HEK293 (cell line): ENCODE data around the gene CHAC2.

Experiments
- CTCF ChIA-PET: fragments of 350-600 bp; formaldehyde crosslinking; extraction: SDS; loops from one replicate; lab custom pipeline; 2021; ENCODE audit warnings: antibody characterized with exemption; lab: Yijun Ruan, JAX
- POLR2A ChIA-PET: fragments of 300-600 bp; formaldehyde crosslinking; extraction: SDS; loops from one replicate; lab custom pipeline; 2020; ENCODE audit warnings: antibody characterized with exemption, inconsistent platforms; lab: Yijun Ruan, JAX
- H3K27ac ChIP-seq: fragments of 200-500 bp; sonication (Bioruptor generic); 2 replicates; pipeline ENCODE4 v1.5.1; 2014; ENCODE audit warnings: low read depth, low read length, control low read depth, inconsistent platforms; ENCODE audit errors: extremely low read depth
- H3K36me3 ChIP-seq, 2 experiments: fragments of 200-500 bp in 1 of 2; sonication (Bioruptor generic) in 1 of 2; 1 replicate in 1 of 2; 2 replicates in 1 of 2; pipeline ENCODE4 v1.5.1; 2014 to 2017; ENCODE audit warnings: inconsistent platforms in 2 of 2, low read length in 2 of 2; ENCODE audit not compliant: control insufficient read depth in 2 of 2, insufficient read depth in 1 of 2
- H3K4me1 ChIP-seq: fragments of 200-500 bp; sonication (Bioruptor generic); 2 replicates; pipeline ENCODE4 v1.5.1; 2014; ENCODE audit warnings: mild to moderate bottlenecking, low read length, inconsistent platforms; ENCODE audit not compliant: control insufficient read depth, insufficient read depth
- H3K4me3 ChIP-seq: 2 replicates; pipeline ENCODE4 v1.5.1; 2011; ENCODE audit warnings: low read depth, mild to moderate bottlenecking, control low read depth, low read length, moderate library complexity
- H3K9me3 ChIP-seq: fragments of 200-500 bp; sonication (Bioruptor generic); 2 replicates; pipeline ENCODE4 v1.5.1; 2014; ENCODE audit warnings: low read depth, low read length, inconsistent platforms; ENCODE audit not compliant: control insufficient read depth, insufficient read depth
- GLI4 ChIP-seq: fragments of 450-650 bp; formaldehyde crosslinking; IDR thresholded peaks from 2 replicates; pipeline ENCODE4 v1.5.1; 2016; ENCODE audit warnings: missing biosample characterization, missing genetic modification characterization
- IKZF3 ChIP-seq: fragments of 450-650 bp; IDR thresholded peaks from 2 replicates; pipeline ENCODE4 v1.5.0; 2018; ENCODE audit warnings: missing biosample characterization, mild to moderate bottlenecking, missing genetic modification characterization, moderate library complexity
- ZNF155 ChIP-seq: fragments of 450-650 bp; formaldehyde crosslinking; IDR thresholded peaks from 2 replicates; pipeline ENCODE4 v1.5.1; 2016; ENCODE audit warnings: missing biosample characterization, missing genetic modification characterization
- ZNF184 ChIP-seq: fragments of 450-650 bp; IDR thresholded peaks from 2 replicates; pipeline ENCODE4 v1.5.1; 2018; ENCODE audit warnings: missing biosample characterization, mild to moderate bottlenecking, missing genetic modification characterization
- ZNF214 ChIP-seq: fragments of 450-650 bp; formaldehyde crosslinking; IDR thresholded peaks from 2 replicates; pipeline ENCODE4 v1.5.1; 2017; ENCODE audit warnings: missing biosample characterization, mild to moderate bottlenecking, missing genetic modification characterization, borderline replicate concordance
- ZNF292 ChIP-seq: fragments of 450-650 bp; formaldehyde crosslinking; IDR thresholded peaks from 2 replicates; pipeline ENCODE4 v1.5.1; 2016; ENCODE audit warnings: low read depth, missing biosample characterization, missing genetic modification characterization, borderline replicate concordance
- ZNF366 ChIP-seq: fragments of 450-650 bp; formaldehyde crosslinking; conservative IDR thresholded peaks from 2 replicates; pipeline ENCODE4 v1.5.1; 2016; ENCODE audit warnings: missing biosample characterization, missing genetic modification characterization
- ZNF510 ChIP-seq: fragments of 450-650 bp; formaldehyde crosslinking; IDR thresholded peaks from 2 replicates; pipeline ENCODE4 v1.5.1; 2018; ENCODE audit warnings: mild to moderate bottlenecking, missing genetic modification characterization, missing biosample characterization; ENCODE audit not compliant: insufficient replicate concordance
- ZNF530 ChIP-seq: fragments of 450-650 bp; formaldehyde crosslinking; IDR thresholded peaks from 2 replicates; pipeline ENCODE4 v1.5.1; 2016; ENCODE audit warnings: low read depth, missing biosample characterization, missing genetic modification characterization
- ZNF549 ChIP-seq: fragments of 450-650 bp; IDR thresholded peaks from 2 replicates; pipeline ENCODE4 v1.5.1; 2018; ENCODE audit warnings: missing biosample characterization, missing genetic modification characterization, mild to moderate bottlenecking, inconsistent platforms, moderate library complexity
- ZNF555 ChIP-seq: fragments of 450-650 bp; formaldehyde crosslinking; conservative IDR thresholded peaks from 2 replicates; pipeline ENCODE4 v1.5.1; 2017; ENCODE audit warnings: missing biosample characterization, mild to moderate bottlenecking, missing genetic modification characterization, inconsistent platforms
- ZNF610 ChIP-seq: fragments of 450-650 bp; formaldehyde crosslinking; IDR thresholded peaks from 2 replicates; pipeline ENCODE4 v1.5.1; 2016; ENCODE audit warnings: missing biosample characterization, missing genetic modification characterization, borderline replicate concordance
- ZNF623 ChIP-seq: fragments of 450-650 bp; formaldehyde crosslinking; IDR thresholded peaks from 2 replicates; pipeline ENCODE4 v1.5.1; 2016; ENCODE audit warnings: missing biosample characterization, missing genetic modification characterization
- ZNF76 ChIP-seq: fragments of 450-650 bp; formaldehyde crosslinking; IDR thresholded peaks from 2 replicates; pipeline ENCODE4; 2016; ENCODE audit warnings: low read depth, missing biosample characterization, missing genetic modification characterization, borderline replicate concordance
- ZNF785 ChIP-seq: fragments of 450-650 bp; formaldehyde crosslinking; IDR thresholded peaks from 2 replicates; pipeline ENCODE4 v1.5.1; 2016; ENCODE audit warnings: missing biosample characterization, missing genetic modification characterization
- ZNF837 ChIP-seq: fragments of 450-650 bp; formaldehyde crosslinking; IDR thresholded peaks from 2 replicates; pipeline ENCODE4 v1.5.1; 2016; ENCODE audit warnings: missing biosample characterization, missing genetic modification characterization
- TF ChIP-seq, protein P1 (sequence below): fragments of 450-650 bp; formaldehyde crosslinking; IDR thresholded peaks from 2 replicates; pipeline ENCODE4 v1.5.1; 2016; ENCODE audit warnings: missing biosample characterization, missing genetic modification characterization
- TF ChIP-seq, protein P2 (sequence below): fragments of 450-650 bp; formaldehyde crosslinking; IDR thresholded peaks from 2 replicates; pipeline ENCODE4 v1.5.1; 2016; ENCODE audit warnings: missing biosample characterization, missing genetic modification characterization
- TF ChIP-seq, protein P3 (sequence below): fragments of 450-650 bp; formaldehyde crosslinking; optimal IDR thresholded peaks from 2 replicates; pipeline ENCODE3; 2016; ENCODE audit warnings: missing biosample characterization, mild to moderate bottlenecking, missing genetic modification characterization
- TF ChIP-seq, protein P4 (sequence below): fragments of 450-650 bp; formaldehyde crosslinking; IDR thresholded peaks from 2 replicates; pipeline ENCODE4 v1.5.1; 2016; ENCODE audit warnings: missing biosample characterization, missing genetic modification characterization, borderline replicate concordance
- TF ChIP-seq, protein P5 (sequence below): fragments of 450-650 bp; formaldehyde crosslinking; IDR thresholded peaks from 2 replicates; pipeline ENCODE4 v1.5.1; 2016; ENCODE audit warnings: missing biosample characterization, missing genetic modification characterization
- TF ChIP-seq, protein P6 (sequence below): sonication (generic); formaldehyde crosslinking; IDR thresholded peaks from 2 replicates; pipeline ENCODE4 v1.8.1; 2022; ENCODE audit warnings: mild to moderate bottlenecking, moderate library complexity, missing genetic modification reagents

The CHAC2 gene

DNA sequence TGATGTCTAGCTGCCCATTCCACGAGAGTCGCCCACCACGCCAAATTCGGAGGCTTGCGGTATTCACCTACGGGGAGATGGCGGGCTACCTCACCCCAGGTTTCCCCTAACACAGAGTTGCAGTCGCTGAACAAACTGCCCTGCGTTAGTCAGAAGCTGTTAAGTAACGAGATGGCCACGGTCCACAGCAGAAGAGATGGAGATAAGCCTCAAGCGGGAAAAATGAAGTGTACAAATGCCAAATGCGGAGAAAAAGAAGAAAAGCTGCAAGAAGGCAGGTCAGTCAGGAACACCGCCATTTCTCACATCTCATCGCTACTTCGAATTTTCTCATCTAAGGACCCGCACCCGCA lies 18.7 kb downstream of the CHAC2 start:
- peak overlapping the region; percentile 87 for H3K4me3 ChIP-seq
- no peaks in the 10 kb centered on the region for H3K9me3 ChIP-seq
- H3K27ac ChIP-seq: peak overlapping the region; percentile 90
- POLR2A ChIA-PET: interaction anchor here (1.0 to 3.9 kb wide), 3 partner anchors 11 to 199 kb away, joined by 3 to 38 read pairs (median 4); partner anchors contain the start of gene CHAC2
- CTCF ChIA-PET: interaction anchor here (0.7 to 1.1 kb wide), 2 partner anchors 18 to 74 kb away, joined by 5 to 6 read pairs; no protein-coding TSS in a partner anchor
- peaks cover 7 to 9% of the 10 kb centered on the region in 2 experiments; a peak in 2 of 3 replicates for H3K36me3 ChIP-seq
- peaks cover 8% of the 10 kb centered on the region; the same call in 1 of the 2 replicates for H3K4me1 ChIP-seq
- TF ChIP-seq ZNF184: no peak

DNA sequence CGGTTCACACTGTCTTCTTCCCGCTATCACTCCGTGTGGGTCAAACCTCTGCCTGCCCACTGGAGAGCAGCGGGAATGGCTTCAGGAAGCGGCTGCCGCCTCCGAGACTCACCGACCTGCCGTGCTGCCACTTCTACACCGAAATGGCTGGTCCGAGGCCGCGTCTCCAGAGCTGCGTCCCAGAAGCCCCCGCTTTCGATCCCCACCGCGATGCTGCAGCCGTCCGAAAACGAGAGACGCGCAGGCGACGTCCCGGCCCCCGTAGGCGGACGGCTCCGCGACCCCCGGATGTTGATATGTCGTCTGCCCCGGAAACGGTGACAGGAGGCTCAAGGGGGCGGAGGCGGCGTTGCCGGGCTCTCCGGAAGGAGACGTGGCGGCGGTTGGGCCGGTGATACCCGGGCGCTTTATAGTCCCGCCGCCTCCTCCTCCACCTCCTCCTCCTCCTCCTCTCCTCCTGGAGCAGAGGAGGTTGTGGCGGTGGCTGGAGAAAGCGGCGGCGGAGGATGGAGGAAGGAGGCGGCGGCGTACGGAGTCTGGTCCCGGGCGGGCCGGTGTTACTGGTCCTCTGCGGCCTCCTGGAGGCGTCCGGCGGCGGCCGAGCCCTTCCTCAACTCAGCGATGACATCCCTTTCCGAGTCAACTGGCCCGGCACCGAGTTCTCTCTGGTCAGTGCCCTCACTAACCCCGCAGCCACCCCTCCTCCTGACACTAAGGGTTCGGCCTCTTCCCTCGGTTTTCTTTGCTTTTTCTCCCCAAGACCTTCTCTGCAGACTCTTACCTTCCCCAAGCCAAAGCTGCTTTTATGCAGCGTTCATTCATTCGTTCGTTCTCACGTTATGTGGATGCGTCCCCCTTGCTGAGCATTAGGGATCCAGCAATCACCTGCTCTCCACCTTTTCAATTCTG lies 19.4 kb downstream of the CHAC2 start, which contains the start of the genes ASB3 and ERLEC1:
TSS of gene ASB3 (minus strand) at position 249 of the 909 bp plus-strand sequence. CDS start 21,381 bp downstream, outside the sequence.
TSS of gene ERLEC1 (plus strand) at position 340 of the 909 bp plus-strand sequence. CDS start at position 507, 167 bp downstream.
- Histone ChIP-seq H3K4me3 (peak within 1 kb of the TSS; percentile 87), H3K36me3 (peaks cover 2 to 6% of the 10 kb centered on the region in 2 experiments; a peak in 2 of 3 replicates), H3K27ac (peak within 1 kb of the TSS; percentile 90), H3K4me1 (peaks cover 8% of the 10 kb centered on the region; the same call in 1 of the 2 replicates), H3K9me3 (no peaks in the 10 kb centered on the region)
- ChIA-PET POLR2A (interaction anchor here (0.5 to 3.9 kb wide), 6 partner anchors 10 to 200 kb away, joined by 3 to 38 read pairs (median 4); partner anchors contain the start of gene CHAC2), CTCF (interaction anchor here (1.1 kb wide), 1 partner anchor 19 kb away, joined by 6 read pairs; no protein-coding TSS in a partner anchor)
- TF ChIP-seq, protein P1, sequence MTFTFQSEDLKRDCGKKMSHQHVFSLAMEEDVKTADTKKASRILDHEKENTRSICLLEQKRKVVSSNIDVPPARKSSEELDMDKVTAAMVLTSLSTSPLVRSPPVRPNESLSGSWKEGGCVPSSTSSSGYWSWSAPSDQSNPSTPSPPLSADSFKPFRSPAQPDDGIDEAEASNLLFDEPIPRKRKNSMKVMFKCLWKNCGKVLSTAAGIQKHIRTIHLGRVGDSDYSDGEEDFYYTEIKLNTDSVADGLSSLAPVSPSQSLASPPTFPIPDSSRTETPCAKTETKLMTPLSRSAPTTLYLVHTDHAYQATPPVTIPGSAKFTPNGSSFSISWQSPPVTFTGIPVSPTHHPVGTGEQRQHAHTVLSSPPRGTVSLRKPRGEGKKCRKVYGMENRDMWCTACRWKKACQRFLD (tag by site-specific recombination): no peak
- no peak for TF ChIP-seq ZNF510 (tag by site-specific recombination)
- no peak for TF ChIP-seq ZNF837 (tag by site-specific recombination)
- TF ChIP-seq ZNF366: no peak
- TF ChIP-seq ZNF549 (tag by site-specific recombination): no peak
- TF ChIP-seq IKZF3 (tag by site-specific recombination): no peak
- TF ChIP-seq ZNF610: 0 out of 2 replicates have a peak, but pooled peaks have one; percentile 17
- TF ChIP-seq, protein P2, sequence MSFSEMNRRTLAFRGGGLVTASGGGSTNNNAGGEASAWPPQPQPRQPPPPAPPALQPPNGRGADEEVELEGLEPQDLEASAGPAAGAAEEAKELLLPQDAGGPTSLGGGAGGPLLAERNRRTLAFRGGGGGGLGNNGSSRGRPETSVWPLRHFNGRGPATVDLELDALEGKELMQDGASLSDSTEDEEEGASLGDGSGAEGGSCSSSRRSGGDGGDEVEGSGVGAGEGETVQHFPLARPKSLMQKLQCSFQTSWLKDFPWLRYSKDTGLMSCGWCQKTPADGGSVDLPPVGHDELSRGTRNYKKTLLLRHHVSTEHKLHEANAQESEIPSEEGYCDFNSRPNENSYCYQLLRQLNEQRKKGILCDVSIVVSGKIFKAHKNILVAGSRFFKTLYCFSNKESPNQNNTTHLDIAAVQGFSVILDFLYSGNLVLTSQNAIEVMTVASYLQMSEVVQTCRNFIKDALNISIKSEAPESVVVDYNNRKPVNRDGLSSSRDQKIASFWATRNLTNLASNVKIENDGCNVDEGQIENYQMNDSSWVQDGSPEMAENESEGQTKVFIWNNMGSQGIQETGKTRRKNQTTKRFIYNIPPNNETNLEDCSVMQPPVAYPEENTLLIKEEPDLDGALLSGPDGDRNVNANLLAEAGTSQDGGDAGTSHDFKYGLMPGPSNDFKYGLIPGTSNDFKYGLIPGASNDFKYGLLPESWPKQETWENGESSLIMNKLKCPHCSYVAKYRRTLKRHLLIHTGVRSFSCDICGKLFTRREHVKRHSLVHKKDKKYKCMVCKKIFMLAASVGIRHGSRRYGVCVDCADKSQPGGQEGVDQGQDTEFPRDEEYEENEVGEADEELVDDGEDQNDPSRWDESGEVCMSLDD (tag by site-specific recombination): no peak
- peak; percentile 85 for TF ChIP-seq ZNF76 (tag by site-specific recombination)
- TF ChIP-seq, protein P3, sequence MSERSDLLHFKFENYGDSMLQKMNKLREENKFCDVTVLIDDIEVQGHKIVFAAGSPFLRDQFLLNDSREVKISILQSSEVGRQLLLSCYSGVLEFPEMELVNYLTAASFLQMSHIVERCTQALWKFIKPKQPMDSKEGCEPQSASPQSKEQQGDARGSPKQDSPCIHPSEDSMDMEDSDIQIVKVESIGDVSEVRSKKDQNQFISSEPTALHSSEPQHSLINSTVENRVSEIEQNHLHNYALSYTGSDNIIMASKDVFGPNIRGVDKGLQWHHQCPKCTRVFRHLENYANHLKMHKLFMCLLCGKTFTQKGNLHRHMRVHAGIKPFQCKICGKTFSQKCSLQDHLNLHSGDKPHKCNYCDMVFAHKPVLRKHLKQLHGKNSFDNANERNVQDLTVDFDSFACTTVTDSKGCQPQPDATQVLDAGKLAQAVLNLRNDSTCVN (tag by site-specific recombination): peak; percentile 59
- TF ChIP-seq ZNF623 (tag by site-specific recombination): no peak
- no peak for TF ChIP-seq ZNF155 (tag by site-specific recombination)
- TF ChIP-seq, protein P4, sequence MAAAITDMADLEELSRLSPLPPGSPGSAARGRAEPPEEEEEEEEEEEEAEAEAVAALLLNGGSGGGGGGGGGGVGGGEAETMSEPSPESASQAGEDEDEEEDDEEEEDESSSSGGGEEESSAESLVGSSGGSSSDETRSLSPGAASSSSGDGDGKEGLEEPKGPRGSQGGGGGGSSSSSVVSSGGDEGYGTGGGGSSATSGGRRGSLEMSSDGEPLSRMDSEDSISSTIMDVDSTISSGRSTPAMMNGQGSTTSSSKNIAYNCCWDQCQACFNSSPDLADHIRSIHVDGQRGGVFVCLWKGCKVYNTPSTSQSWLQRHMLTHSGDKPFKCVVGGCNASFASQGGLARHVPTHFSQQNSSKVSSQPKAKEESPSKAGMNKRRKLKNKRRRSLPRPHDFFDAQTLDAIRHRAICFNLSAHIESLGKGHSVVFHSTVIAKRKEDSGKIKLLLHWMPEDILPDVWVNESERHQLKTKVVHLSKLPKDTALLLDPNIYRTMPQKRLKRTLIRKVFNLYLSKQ (tag by site-specific recombination): no peak
- TF ChIP-seq ZNF530: no peak
- TF ChIP-seq ZNF292 (tag by site-specific recombination): no peak
- TF ChIP-seq, protein P5, sequence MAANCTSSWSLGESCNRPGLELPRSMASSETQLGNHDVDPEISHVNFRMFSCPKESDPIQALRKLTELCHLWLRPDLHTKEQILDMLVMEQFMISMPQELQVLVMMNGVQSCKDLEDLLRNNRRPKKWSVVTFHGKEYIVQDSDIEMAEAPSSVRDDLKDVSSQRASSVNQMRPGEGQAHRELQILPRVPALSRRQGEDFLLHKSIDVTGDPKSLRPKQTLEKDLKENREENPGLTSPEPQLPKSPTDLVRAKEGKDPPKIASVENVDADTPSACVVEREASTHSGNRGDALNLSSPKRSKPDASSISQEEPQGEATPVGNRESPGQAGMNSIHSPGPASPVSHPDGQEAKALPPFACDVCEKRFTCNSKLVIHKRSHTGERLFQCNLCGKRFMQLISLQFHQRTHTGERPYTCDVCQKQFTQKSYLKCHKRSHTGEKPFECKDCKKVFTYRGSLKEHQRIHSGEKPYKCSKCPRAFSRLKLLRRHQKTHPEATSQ: no peak
- TF ChIP-seq, protein P6, sequence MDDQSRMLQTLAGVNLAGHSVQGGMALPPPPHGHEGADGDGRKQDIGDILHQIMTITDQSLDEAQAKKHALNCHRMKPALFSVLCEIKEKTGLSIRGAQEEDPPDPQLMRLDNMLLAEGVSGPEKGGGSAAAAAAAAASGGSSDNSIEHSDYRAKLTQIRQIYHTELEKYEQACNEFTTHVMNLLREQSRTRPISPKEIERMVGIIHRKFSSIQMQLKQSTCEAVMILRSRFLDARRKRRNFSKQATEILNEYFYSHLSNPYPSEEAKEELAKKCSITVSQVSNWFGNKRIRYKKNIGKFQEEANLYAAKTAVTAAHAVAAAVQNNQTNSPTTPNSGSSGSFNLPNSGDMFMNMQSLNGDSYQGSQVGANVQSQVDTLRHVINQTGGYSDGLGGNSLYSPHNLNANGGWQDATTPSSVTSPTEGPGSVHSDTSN (CRISPR knock-in tag): peak; percentile 79; the same call in 1 of the 2 replicates
- TF ChIP-seq ZNF785 (tag by site-specific recombination): no peak
- TF ChIP-seq GLI4 (tag by site-specific recombination): no peak
- no peak for TF ChIP-seq ZNF214 (tag by site-specific recombination)
- TF ChIP-seq ZNF555 (tag by site-specific recombination): no peak
